Stimulated activated naive CD4-positive, alpha-beta T cell treated with Interleukin-2 at 50 U/mL for 16 hours (primary cell): ENCODE results near the gene PPP2R3A.
"Not testable (repeated sequence)": the region's sequence is repeated elsewhere in the genome, so short reads cannot be mapped to it uniquely, and the experiment has no call there.

Experiments used
- DNase-seq: peaks from one replicate; lab custom pipeline; 2025; lab: John Stamatoyannopoulos, UW

Gene PPP2R3A, protein sequence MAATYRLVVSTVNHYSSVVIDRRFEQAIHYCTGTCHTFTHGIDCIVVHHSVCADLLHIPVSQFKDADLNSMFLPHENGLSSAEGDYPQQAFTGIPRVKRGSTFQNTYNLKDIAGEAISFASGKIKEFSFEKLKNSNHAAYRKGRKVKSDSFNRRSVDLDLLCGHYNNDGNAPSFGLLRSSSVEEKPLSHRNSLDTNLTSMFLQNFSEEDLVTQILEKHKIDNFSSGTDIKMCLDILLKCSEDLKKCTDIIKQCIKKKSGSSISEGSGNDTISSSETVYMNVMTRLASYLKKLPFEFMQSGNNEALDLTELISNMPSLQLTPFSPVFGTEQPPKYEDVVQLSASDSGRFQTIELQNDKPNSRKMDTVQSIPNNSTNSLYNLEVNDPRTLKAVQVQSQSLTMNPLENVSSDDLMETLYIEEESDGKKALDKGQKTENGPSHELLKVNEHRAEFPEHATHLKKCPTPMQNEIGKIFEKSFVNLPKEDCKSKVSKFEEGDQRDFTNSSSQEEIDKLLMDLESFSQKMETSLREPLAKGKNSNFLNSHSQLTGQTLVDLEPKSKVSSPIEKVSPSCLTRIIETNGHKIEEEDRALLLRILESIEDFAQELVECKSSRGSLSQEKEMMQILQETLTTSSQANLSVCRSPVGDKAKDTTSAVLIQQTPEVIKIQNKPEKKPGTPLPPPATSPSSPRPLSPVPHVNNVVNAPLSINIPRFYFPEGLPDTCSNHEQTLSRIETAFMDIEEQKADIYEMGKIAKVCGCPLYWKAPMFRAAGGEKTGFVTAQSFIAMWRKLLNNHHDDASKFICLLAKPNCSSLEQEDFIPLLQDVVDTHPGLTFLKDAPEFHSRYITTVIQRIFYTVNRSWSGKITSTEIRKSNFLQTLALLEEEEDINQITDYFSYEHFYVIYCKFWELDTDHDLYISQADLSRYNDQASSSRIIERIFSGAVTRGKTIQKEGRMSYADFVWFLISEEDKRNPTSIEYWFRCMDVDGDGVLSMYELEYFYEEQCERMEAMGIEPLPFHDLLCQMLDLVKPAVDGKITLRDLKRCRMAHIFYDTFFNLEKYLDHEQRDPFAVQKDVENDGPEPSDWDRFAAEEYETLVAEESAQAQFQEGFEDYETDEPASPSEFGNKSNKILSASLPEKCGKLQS (N-terminal part only)

DNA sequence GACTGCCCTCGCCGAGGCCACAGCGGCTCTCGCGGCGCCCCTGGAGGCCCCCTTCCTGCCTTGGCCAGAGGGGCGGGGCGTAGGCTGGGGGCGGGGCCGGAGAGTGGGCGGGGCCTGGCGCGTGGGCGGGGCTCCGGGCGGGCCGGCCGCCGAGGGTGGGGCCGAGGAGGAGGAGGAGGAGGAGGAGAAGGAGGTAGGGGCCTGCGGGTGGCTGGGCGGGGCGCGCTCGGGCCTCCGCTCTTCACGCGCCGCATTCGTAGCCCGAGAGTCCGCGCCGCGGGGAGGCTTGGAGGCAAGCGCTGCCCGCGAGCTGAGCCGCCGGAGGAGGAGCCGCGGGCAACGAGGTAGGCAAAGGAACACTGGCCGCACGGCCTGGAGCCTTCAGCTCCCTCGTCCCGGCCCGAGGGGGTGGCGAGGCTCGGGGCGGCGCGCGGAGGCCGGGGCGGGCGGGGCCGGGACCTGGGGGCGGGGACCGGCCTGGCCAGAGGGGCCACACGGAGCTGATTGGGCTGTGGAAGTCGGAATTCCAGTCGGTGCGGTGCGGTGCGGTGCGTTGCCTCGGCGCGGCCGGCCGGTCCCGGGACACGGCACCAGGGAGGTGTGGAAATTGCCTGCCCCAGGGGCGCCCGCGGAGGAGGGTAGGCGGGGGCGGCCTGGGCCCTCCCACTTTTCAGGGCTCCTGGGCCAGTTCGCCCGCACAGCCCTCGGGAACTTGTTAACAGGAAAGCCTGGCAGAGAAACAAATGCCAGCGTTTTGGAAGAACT is at the start of gene PPP2R3A:
TSS of gene PPP2R3A (plus strand) at position 223 of the 765 bp plus-strand sequence. CDS start 35,771 bp downstream, outside the sequence.
- peak; percentile 40 for DNase-seq

DNA sequence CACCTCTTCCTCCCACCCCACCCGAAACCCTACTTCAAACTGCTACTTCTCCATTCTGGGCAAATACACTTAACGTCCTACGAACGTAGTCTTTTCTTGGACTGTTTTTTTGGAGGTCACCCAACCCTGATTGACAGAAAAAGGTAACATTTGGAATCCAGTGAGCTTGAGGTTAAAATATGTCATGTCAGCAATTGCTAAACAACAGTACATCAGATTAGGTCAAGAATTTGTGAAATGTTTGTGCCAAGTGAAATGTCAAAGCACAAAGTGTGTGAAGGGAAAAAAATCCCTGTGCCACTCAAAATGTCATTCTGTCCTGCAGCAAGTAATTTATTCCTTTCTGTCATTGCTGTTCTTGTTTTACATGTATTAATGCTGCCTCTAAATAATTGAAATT is 49.2 kb upstream of the PPP2R3A start:
- no peak for DNase-seq

DNA sequence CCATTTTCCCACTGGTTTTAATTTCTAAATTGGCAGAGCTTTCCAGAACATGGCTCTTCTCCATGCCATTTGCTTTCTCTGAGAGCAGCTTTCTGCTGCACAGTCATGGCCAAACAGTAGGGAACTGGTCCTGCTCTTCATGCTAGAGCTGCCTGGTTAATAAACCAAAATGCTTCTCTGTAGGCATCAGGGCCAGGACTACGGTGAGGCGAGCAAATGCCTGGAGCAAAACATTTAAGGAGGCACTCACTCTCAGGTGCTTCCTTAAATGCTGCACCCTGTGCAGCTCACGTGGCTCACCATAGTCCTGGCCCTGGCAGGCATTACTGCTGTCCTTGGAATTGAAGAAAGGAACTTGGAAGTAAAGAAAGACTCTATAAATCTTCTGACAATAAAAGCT is 48.5 kb upstream of the PPP2R3A start:
- no peak for DNase-seq

DNA sequence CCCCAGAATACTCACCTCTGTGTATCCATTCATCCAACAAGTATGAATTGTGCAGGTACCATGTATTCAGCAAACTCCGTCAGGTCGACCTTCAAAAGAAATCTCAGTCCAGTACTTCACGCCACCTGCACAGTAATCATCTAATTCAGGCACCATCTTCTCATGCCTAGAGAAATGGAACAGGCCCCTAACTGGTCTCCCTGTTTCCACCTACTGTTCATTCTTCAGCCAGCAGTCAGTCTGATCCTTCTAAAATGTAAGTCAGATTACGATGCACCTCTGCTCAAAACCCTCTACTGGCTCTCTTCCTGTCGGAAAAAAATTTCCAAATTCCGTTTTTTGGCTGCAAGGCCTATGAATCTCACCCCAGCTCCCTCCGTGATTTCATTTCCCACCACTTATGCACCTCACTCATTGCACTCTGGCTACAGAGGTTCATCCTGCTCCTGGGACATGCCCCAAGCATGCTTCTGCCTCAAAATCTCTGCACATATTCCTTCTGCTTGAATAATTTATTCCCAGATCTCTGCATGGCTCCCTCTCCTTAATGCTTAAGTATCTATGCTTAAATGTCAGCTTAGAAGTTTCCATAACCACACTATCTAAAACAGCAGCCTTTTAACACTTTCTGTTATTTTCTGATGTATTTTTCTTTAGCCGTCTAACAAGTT is 47.5 kb upstream of the PPP2R3A start:
- DNase-seq: no peak

DNA sequence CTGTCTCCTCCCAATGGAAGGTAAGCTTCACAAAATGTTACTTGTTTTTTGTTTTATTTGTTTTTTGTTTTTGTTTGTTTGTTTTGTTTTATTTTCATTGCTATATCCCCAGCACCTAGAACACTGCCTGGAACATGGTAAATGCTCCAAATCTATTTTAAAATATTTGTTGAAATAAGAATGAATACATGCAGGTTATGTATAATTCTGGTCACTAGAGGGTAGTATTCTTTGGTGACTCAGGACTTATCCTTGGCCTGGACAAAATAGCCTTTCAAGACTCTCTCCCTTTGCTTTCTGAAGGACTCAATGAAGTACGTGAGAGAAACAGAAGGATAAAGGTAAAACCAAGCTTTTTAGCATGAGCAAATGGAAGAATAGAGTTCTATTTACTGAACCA is 46.9 kb upstream of the PPP2R3A start:
- DNase-seq: no peak

DNA sequence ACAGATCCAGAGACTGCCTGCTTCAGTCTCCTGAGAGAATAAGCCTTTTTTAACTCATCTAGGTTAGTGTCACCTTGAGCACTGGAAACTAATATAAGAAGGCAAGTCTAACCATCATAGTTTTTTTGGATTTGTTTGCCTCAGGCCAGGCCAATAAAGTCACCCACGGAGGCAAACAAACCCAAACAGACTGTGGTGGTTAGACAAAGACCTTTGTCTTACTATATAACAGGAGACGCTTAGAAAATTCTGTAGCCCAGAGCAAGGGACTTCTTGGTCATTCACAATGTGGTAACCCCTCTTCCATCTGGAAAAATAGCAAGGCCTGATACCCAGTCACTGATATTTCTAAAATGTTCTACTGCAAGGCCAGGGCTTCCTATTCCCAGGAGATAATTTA is 45.3 kb upstream of the PPP2R3A start:
- DNase-seq: no peak

DNA sequence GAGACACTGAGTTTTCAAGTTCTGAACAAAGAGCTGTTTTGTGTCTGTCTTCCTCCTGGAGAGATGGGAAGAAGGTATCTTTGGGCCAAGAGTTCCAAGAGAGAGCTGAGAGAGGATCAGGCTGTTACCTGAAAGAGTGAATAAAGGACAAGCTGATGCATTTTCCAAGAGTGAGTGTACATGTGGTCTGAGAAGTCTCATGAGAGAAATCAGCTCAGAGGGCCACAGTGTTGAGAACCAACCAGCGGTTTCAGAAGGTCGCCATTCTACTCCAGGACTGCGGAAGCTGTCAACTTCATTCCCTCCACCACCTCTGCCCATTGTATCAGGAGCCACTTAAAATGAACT is 42.7 kb upstream of the PPP2R3A start:
- no peak for DNase-seq

DNA sequence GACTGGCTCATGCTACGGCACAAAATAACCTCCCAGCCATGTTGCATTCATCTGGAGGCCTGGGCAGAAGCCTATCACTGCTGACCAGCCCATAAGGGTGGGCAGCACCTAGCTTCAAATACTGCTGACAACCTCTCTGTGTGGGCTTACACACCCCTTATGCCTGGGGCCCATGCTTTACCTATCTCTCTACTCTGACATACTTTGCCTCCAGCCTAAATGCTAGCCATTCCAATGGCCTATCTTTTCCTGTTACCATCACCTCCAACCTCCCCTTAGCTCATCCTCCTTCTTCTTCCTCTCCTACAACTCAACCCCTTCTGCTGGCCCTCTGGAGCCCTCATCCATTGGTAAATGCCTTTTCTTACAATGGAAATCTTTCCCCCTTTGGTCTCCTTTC is 41.0 kb upstream of the PPP2R3A start:
- no peak for DNase-seq

DNA sequence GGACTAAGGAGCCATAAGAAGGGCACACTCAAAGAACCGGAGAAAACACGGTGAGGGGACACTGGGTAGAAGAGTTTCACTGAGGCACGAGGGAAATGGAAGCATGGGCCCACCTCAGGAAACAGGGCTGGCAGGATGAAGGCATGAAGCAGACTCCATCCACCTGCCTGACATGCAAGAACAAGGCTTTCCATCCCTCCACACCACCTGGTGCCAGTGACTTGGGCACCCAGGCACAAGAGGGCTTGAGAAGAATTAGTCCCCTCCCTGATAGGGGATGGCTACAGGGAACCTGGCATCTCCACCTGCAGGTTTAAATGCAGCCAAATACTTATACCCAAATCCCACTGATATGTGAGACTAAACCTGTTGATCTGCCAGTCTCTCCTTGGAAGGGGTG is 38.9 kb upstream of the PPP2R3A start:
- DNase-seq: no peak

DNA sequence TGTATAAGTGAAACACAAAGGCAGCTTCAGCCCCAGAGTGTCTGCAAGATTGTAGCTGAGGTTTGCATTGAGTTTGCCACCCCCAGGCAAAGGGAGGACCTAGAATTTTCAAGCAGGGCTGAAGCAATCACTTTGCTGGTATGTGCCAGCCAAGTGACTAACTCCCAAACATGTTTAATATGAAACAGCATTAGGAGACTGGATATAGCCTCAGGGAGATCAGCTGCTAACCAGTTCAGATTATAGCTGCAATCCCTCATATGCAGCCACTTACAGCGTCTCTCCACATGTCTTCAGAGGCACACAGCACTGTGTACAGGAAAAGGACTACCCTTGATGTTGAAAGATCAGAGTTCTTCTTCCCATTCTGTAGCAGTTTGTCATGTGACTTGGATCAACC is 38.4 kb upstream of the PPP2R3A start:
- DNase-seq: no peak

DNA sequence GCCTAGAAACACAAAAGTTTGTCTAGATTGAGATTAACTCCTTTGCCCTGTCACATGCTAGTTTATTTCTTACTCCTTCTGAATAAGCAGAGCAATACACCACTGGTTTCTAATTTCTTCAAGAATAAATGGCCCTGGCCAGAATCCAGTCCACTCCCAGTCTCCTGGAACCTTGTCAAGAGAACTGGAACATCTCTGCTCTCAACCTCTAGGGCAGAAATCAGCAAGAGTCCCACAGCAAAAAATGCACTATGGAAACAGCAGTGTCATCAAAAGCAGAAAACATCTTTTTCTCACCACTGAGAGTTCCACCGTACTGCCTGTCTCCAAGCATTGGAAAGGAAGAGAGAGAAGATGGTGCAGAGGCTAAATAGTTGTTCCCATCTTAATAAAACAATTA is 35.9 kb upstream of the PPP2R3A start:
- no peak for DNase-seq

DNA sequence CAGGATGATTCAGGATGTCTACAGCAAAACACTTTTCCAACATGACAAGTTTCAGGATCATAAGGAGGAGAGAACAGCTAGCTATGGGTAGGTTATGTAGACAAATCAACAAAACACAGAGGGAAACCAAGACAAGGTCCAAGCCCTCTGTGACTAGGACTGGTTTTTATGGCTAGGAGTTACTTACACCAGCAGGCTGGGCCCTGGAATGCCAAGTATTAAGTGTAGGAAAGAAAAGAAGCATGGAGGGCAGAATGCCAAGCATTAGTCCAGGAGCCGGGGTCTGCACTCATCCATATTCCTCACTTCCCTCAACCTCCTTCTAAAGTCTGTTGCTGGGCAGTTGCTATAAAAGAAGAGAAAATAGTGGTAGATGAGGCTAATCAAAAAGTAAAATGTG is 35.3 kb upstream of the PPP2R3A start:
- no peak for DNase-seq

DNA sequence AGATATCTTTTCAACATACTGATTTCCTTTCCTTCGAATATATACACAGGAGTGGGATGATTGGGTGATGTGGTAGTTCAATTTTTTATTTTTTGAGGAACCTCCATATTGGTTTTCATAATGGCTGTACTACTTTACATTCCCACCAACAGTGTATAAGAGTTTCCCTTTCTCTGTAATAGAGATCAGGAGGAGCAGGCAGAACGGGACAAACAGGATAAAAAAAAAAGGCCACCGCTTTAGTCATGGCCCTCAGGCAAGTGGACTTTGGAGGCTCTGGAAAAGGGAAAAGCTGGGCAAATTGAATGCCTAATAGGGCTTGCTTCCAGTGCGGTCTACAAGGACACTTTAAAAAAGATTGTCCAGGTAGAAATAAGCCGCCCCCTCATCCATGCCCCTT is 30.4 kb upstream of the PPP2R3A start:
- DNase-seq: not testable (repeated sequence)

DNA sequence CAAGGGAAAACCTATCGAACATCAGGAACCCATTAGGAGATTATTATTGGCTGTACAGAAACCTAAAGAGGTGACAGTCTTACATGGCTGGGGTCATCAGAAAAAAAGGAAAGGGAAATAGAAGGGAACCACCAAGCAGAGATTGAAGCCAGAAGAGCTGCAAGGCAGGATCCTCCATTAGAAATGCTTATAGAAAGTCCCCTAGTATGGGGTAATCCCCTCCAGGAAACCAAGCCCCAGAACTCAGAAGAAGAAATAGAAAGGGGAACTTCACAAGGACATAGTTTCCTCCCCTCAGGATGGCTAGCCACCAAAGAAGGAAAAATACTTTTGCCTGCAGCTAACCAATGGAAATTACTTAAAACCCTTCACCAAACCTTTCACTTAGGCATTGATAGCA is 27.8 kb upstream of the PPP2R3A start:
- not testable (repeated sequence) for DNase-seq

DNA sequence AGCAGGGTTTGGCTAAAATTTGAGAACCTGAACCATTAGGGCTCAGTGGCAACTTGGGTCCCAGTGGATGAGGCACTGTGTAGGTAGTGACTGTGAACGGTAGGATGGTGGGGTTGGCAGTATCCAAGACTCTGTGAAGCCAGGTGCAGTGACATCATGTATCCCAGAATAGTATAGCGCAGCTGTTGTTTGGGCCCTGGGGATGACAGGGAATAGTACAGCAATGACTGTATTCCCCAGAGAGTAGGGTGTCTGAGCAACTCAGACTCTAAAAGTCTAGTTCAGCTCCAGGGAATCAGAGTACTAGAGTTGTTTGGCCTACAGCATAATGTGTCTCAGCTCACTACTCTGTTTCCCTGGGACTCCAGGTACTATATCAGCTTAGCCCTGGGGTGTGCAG is 20.7 kb upstream of the PPP2R3A start:
- DNase-seq: no peak

DNA sequence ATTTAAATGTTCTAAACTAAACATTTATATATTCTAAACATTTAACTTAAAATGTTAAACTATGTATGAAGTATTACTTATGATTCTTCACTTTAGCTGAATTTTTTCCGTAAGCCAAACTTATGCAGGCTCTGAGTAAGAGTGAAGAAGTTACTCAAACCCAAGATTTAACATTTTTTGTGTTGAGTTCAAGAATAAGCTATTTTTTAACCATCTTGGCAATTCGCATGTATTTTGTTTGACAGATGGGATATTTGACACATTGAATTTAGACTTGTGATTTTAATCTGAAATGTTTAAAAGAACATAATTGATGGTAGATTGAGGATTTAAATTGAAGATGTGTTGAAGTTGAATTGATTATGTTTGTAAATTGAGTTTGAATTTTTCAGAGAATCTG is 14.6 kb upstream of the PPP2R3A start:
- DNase-seq: no peak

DNA sequence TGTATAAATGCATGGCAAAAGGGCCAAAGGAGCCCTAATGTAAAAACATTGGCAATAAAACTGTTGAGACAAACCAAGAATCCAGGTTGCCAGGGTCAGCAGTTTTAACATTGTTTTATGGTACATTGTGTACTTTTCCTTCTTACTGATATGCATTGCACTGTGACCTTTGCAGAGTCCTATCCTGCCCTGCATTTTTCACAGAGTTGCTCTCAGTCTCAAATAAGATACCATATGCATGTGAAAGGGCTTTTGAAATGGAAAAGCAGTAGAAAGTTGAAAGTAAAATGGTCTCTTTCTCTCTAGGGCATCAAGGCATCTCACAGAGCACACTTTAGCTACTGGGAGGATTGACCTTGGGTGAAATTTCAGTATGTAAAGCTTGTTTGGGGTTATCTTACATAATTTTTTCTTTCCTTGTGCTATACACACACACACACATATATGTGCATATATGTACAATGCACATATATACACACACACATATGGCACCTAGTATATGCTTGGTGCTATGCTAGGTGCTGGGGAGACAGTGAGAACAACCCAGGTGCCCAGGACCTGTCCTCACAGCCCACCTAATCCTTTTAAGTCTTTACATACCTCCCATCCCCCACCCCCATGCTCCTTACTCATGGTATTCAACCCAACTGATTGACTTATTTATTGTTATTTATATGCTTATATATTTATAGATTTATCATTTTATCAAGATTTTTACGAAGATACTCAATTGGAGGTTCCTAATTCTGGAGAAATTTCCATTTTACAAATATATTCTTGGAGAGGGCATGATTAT is 1.2 kb upstream of the PPP2R3A start:
- no peak for DNase-seq

DNA sequence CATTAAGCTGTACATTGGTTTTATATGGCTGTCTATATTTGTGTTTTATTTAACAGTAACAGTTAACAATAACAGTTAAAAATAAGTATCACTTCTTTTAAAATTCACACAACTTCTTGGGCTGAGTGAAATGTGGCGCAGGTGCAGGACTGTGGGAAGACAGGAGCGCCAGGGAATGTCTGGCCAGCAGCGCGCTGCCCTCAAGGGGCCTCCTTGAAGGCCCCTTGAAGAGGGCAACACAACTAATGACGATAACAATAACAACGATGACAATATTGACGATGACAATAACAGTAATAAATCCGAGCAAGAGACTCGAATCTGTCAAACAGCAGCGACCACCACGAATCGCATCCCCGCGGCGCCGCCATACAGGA is 411 bp upstream of the PPP2R3A start:
- no peak for DNase-seq

DNA sequence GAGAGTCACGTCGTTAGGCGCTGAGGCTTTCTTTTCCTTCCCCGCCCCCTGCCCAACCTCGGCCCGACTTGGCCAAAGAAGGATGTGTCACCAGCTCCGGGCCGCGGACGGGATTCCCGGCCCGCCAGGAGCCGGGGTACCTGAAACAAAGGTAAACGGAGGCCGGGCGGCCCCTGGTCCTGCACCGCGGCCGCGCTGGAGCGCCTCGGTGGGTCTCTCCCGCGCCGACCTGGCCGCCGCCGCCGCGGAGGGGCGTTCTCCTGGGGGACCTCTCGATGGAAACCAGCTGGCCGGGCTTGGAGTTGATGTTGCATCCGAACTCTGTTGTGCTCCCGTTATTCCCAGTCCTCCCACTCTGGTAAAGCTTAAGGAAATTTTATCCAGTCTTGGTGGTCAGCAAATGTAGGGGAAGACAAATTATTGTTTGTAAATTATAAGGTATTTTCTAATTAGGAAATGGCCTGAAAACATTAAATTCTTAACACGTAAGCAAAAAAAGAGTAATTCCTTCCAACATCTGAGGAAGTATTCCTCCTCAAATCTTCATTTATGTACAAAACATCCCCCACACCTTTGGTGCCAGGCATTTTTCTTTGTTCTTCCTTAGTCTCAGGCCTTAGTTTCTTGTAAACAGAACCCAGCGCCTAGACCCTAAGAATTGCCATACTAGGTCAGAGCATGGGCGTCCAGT is 888 bp downstream of the PPP2R3A start:
- no peak for DNase-seq

DNA sequence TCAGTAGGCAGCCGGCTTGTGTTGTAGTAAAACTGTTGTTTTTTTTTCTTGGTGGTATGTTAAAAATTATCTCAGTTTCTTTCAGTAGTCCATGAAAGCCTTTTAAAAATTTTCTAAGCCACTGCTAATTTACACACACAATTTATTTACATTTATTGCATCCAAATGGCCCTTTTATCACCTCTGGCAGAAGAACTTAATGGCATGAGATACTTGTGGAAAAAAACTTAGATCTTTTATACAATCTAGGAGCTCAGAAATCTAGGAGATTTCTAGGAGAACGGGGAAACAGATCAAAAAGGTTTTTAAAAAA is 1.4 kb downstream of the PPP2R3A start:
- DNase-seq: no peak
